HG02938 (cell line): Measurements from ENCODE around the gene NPW.

Source experiments
- ATAC-seq: cut with Tn5 transposase; IDR thresholded peaks from one replicate; pipeline ENCODE4 v1.9.1; 2021; ENCODE audit warnings: mild to moderate bottlenecking, moderate library complexity; ENCODE audit not compliant: unreplicated experiment

The NPW gene

GRCh38 chr16:2034696-2035430 is 15.3 kb downstream of the NPW start:
- ATAC-seq, result no peak

- no peak for ATAC-seq
Measured at GRCh38 chr16:2035431-2036199, 16.0 kb downstream of the NPW start.

- ATAC-seq, result no peak
Measured at GRCh38 chr16:2036200-2036966, 16.8 kb downstream of the NPW start.

GRCh38 chr16:2037115-2037514 is 17.5 kb downstream of the NPW start:
- no peak for ATAC-seq

- ATAC-seq, result no peak
Measured at GRCh38 chr16:2037647-2038381, 18.2 kb downstream of the NPW start.

GRCh38 chr16:2038382-2039231 is 19.0 kb downstream of the NPW start:
- no peak for ATAC-seq

GRCh38 chr16:2039274-2040031 is 19.9 kb downstream of the NPW start:
- no peak for ATAC-seq

GRCh38 chr16:2040041-2040786 is 20.6 kb downstream of the NPW start:
- no peak for ATAC-seq

- ATAC-seq, result no peak
Measured at GRCh38 chr16:2040787-2041522, 21.4 kb downstream of the NPW start.

- ATAC-seq, result no peak
Measured at GRCh38 chr16:2042171-2042985, 22.8 kb downstream of the NPW start.

- no peak for ATAC-seq
Measured at GRCh38 chr16:2042986-2043666, 23.5 kb downstream of the NPW start.

- no peak for ATAC-seq
Measured at GRCh38 chr16:2043667-2044451, 24.3 kb downstream of the NPW start.

GRCh38 chr16:2044541-2044940 is 25.0 kb downstream of the NPW start:
- no peak for ATAC-seq

GRCh38 chr16:2045965-2046892 is 26.6 kb downstream of the NPW start:
- ATAC-seq, result no peak

- ATAC-seq, result no peak
Measured at GRCh38 chr16:2046893-2047329, 27.3 kb downstream of the NPW start.
